ENCODE results near the gene MCM3. TPM values are rescaled to one million over a fixed set of nuclear protein-coding genes. Genes with fewer than 3 reads are reported as not detected.

MCM3 gene
- polyA plus RNA-seq, 1 donor from 2014 or later: 8.6 TPM

DNA sequence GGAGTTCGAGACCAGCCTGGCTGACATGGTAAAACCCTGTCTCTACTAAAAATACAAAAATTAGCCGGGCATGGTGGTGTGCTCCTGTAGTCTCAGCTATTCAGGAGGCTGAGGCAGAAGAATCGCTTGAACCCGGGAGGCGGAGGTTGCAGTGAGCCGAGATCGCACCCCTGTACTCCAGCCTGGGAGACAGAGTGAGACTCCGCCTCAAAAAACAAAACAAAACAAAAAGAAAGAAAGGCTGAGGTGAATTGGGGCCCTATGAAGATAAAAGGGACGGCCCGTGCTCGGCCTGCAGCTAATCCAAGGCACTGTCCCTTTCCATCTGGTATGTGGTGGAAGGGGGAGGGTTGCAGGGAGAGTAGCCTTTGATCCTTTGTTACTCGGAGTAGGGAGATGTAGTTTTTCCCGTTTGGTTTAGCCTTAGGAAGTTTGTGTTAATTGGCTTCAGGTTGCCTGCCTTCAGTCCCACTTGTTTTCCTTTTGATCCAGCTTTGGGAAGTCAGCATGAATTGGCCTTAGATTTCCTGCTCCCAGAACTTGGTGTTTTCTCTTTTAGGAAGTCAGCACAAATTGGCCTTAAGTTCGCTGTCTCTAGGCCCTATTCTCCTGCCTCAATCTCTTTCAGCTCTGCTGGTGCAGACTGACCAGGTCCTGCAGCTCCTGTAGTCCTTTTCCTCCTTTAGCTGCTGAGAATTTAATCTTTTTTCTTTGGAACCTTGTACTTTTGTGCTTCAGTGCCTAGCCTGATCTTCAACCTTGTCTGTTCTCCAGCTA, 41.3 kb upstream of the MCM3 start:
- Histone ChIP-seq H3K9me2 (ENCODE audit: insufficient read depth, low read length) (no peaks in the 10 kb centered on the region), H2AFZ (ENCODE audit: low read depth, low read length) (no peak overlapping the region), H4K20me1 (ENCODE audit: insufficient read depth) (no peaks in the 10 kb centered on the region), H3K9me3 (ENCODE audit: low read length) (no peaks in the 10 kb centered on the region), H3K36me3 (ENCODE audit: insufficient read depth, low read length) (no peaks in the 10 kb centered on the region), H3K79me2 (replicated peaks; ENCODE audit: insufficient read depth, low read length) (no peaks in the 10 kb centered on the region), H3K4me2 (ENCODE audit: low read length) (no peak overlapping the region), H3K27ac (ENCODE audit: low read length) (no peak overlapping the region), H3K4me3 (ENCODE audit: low read length) (no peak overlapping the region), H3F3A (ENCODE audit: insufficient read depth, low read length, poor library complexity, severe bottlenecking) (no peaks in the 10 kb centered on the region), H3K27me3 (ENCODE audit: insufficient read depth, low read depth, low read length) (no peaks in the 10 kb centered on the region), H3K9ac (ENCODE audit: low read length) (no peak overlapping the region)
- TF ChIP-seq, protein P1, sequence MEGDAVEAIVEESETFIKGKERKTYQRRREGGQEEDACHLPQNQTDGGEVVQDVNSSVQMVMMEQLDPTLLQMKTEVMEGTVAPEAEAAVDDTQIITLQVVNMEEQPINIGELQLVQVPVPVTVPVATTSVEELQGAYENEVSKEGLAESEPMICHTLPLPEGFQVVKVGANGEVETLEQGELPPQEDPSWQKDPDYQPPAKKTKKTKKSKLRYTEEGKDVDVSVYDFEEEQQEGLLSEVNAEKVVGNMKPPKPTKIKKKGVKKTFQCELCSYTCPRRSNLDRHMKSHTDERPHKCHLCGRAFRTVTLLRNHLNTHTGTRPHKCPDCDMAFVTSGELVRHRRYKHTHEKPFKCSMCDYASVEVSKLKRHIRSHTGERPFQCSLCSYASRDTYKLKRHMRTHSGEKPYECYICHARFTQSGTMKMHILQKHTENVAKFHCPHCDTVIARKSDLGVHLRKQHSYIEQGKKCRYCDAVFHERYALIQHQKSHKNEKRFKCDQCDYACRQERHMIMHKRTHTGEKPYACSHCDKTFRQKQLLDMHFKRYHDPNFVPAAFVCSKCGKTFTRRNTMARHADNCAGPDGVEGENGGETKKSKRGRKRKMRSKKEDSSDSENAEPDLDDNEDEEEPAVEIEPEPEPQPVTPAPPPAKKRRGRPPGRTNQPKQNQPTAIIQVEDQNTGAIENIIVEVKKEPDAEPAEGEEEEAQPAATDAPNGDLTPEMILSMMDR (IDR thresholded peaks at IDR 0.05; ENCODE audit: poor library complexity, severe bottlenecking): no peak
- TF ChIP-seq RAD21 (conservative IDR thresholded peaks at IDR 0.05) (no peak), MXI1 (conservative IDR thresholded peaks at IDR 0.05; ENCODE audit: poor library complexity, severe bottlenecking) (no peak), EZH2 (IDR thresholded peaks at IDR 0.05; ENCODE audit: borderline replicate concordance, insufficient read depth, low read length, poor library complexity, severe bottlenecking) (no peak), POLR2AphosphoS5 (IDR thresholded peaks at IDR 0.05) (no peak), TAF1 (IDR thresholded peaks at IDR 0.05; ENCODE audit: low read depth) (no peak), EP300 (conservative IDR thresholded peaks at IDR 0.05; ENCODE audit: poor library complexity, severe bottlenecking) (no peak), SMC3 (conservative IDR thresholded peaks at IDR 0.05; ENCODE audit: poor library complexity) (no peak)
- TF ChIP-seq, protein P2, sequence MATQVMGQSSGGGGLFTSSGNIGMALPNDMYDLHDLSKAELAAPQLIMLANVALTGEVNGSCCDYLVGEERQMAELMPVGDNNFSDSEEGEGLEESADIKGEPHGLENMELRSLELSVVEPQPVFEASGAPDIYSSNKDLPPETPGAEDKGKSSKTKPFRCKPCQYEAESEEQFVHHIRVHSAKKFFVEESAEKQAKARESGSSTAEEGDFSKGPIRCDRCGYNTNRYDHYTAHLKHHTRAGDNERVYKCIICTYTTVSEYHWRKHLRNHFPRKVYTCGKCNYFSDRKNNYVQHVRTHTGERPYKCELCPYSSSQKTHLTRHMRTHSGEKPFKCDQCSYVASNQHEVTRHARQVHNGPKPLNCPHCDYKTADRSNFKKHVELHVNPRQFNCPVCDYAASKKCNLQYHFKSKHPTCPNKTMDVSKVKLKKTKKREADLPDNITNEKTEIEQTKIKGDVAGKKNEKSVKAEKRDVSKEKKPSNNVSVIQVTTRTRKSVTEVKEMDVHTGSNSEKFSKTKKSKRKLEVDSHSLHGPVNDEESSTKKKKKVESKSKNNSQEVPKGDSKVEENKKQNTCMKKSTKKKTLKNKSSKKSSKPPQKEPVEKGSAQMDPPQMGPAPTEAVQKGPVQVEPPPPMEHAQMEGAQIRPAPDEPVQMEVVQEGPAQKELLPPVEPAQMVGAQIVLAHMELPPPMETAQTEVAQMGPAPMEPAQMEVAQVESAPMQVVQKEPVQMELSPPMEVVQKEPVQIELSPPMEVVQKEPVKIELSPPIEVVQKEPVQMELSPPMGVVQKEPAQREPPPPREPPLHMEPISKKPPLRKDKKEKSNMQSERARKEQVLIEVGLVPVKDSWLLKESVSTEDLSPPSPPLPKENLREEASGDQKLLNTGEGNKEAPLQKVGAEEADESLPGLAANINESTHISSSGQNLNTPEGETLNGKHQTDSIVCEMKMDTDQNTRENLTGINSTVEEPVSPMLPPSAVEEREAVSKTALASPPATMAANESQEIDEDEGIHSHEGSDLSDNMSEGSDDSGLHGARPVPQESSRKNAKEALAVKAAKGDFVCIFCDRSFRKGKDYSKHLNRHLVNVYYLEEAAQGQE (IDR thresholded peaks at IDR 0.05; ENCODE audit: borderline replicate concordance): no peak

DNA sequence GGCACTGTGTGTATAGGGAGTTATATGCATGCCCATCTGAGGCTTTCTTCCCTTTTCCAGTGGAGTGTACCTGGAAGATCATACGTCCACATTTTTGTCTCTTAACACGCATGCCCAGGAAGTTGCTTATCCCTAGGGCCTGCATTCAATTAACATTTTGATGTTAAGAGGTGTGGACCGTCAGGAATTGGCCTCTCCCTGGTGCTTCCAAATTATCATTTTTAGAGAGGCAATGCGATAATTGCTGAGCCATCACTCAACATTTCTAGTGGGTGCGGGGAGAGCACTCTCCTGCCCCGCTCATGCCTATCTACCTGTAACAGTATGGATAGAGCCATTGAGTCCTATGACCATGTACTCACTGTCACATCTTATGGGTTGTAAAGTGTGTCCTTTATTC, 39.6 kb upstream of the MCM3 start:
- Histone ChIP-seq H2AFZ (ENCODE audit: low read depth, low read length) (no peak overlapping the region), H3K27ac (ENCODE audit: low read length) (no peak overlapping the region), H3K9me3 (ENCODE audit: low read length) (no peaks in the 10 kb centered on the region), H3K27me3 (ENCODE audit: insufficient read depth, low read depth, low read length) (no peaks in the 10 kb centered on the region), H3K4me2 (ENCODE audit: low read length) (no peak overlapping the region), H4K20me1 (ENCODE audit: insufficient read depth) (no peaks in the 10 kb centered on the region), H3K36me3 (ENCODE audit: insufficient read depth, low read length) (no peaks in the 10 kb centered on the region), H3K79me2 (replicated peaks; ENCODE audit: insufficient read depth, low read length) (no peaks in the 10 kb centered on the region), H3K9me2 (ENCODE audit: insufficient read depth, low read length) (no peaks in the 10 kb centered on the region), H3K4me3 (ENCODE audit: low read length) (no peak overlapping the region), H3K9ac (ENCODE audit: low read length) (no peak overlapping the region), H3F3A (ENCODE audit: insufficient read depth, low read length, poor library complexity, severe bottlenecking) (no peaks in the 10 kb centered on the region)
- TF ChIP-seq EZH2 (IDR thresholded peaks at IDR 0.05; ENCODE audit: borderline replicate concordance, insufficient read depth, low read length, poor library complexity, severe bottlenecking): no peak
- no peak for TF ChIP-seq TAF1 (IDR thresholded peaks at IDR 0.05; ENCODE audit: low read depth)
- TF ChIP-seq SMC3 (conservative IDR thresholded peaks at IDR 0.05; ENCODE audit: poor library complexity): no peak
- no peak for TF ChIP-seq EP300 (conservative IDR thresholded peaks at IDR 0.05; ENCODE audit: poor library complexity, severe bottlenecking)
- TF ChIP-seq MXI1 (conservative IDR thresholded peaks at IDR 0.05; ENCODE audit: poor library complexity, severe bottlenecking): no peak
- TF ChIP-seq, protein P2 (IDR thresholded peaks at IDR 0.05; ENCODE audit: borderline replicate concordance): no peak
- TF ChIP-seq, protein P1 (IDR thresholded peaks at IDR 0.05; ENCODE audit: poor library complexity, severe bottlenecking): no peak
- no peak for TF ChIP-seq RAD21 (conservative IDR thresholded peaks at IDR 0.05)
- TF ChIP-seq POLR2AphosphoS5 (IDR thresholded peaks at IDR 0.05): no peak
